ENCODE results near the gene MBOAT1. TPM values are rescaled to one million over a fixed set of nuclear protein-coding genes. Genes with fewer than 3 reads are reported as not detected.

The MBOAT1 gene
- total RNA-seq, 1 experiment from 2014 or later = 22.0 TPM

DNA sequence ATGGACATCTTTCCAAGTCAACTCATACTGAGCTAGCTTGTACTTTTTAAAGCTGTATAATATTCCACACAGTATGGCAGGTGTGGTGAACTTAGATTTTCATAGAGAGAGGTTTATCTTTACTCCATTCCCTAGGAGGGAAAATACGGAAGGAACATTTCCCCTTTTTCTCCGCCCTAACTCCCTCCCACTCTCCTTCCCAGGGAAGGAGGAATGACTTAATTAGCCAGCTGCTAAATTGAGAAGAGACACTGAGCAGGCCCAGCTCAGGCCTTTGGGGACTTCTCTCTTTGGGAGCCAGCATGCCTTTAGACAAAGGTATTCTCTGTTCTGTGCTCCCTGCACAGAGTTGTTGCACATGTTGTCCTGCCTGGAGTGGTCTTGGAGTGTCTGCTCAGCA lies 46.1 kb downstream of the MBOAT1 start:
- intact Hi-C loops (cut with micrococcal nuclease; ENCODE audit: unreplicated experiment) = no loop called here
- no peak overlapping the region for H3K4me3 ChIP-seq
- H3K4me2 ChIP-seq = no peak overlapping the region
- H3K4me1 ChIP-seq (replicated peaks; ENCODE audit: insufficient read depth) = no peaks in the 10 kb centered on the region
- no peaks in the 10 kb centered on the region for H3K9me3 ChIP-seq (ENCODE audit: insufficient read depth, low read depth)
- CTCF ChIA-PET = no interaction called here
- H3K9me2 ChIP-seq (ENCODE audit: insufficient read depth) = no peaks in the 10 kb centered on the region
- no peaks in the 10 kb centered on the region for H3K36me3 ChIP-seq (ENCODE audit: low read depth)
- H3F3A ChIP-seq (ENCODE audit: insufficient read depth, low read depth) = no peaks in the 10 kb centered on the region
- POLR2A ChIA-PET (ENCODE audit: unreplicated experiment) = no interaction called here
- TF ChIP-seq, protein P1, sequence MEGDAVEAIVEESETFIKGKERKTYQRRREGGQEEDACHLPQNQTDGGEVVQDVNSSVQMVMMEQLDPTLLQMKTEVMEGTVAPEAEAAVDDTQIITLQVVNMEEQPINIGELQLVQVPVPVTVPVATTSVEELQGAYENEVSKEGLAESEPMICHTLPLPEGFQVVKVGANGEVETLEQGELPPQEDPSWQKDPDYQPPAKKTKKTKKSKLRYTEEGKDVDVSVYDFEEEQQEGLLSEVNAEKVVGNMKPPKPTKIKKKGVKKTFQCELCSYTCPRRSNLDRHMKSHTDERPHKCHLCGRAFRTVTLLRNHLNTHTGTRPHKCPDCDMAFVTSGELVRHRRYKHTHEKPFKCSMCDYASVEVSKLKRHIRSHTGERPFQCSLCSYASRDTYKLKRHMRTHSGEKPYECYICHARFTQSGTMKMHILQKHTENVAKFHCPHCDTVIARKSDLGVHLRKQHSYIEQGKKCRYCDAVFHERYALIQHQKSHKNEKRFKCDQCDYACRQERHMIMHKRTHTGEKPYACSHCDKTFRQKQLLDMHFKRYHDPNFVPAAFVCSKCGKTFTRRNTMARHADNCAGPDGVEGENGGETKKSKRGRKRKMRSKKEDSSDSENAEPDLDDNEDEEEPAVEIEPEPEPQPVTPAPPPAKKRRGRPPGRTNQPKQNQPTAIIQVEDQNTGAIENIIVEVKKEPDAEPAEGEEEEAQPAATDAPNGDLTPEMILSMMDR (conservative IDR thresholded peaks at IDR 0.05) = no peak
- no peak for TF ChIP-seq EZH2 (IDR thresholded peaks at IDR 0.05; ENCODE audit: low read depth)
- no peak for DNase-seq
- no peak overlapping the region for H3K27ac ChIP-seq
- no peak overlapping the region for H2AFZ ChIP-seq
- BruUV-seq (replicated peaks) = no TSS peak
- no peaks in the 10 kb centered on the region for H4K20me1 ChIP-seq (ENCODE audit: insufficient read depth)
- no peaks in the 10 kb centered on the region for H3K27me3 ChIP-seq (ENCODE audit: insufficient read depth, low read depth)
- H3K79me2 ChIP-seq (ENCODE audit: low read depth) = no peaks in the 10 kb centered on the region

DNA sequence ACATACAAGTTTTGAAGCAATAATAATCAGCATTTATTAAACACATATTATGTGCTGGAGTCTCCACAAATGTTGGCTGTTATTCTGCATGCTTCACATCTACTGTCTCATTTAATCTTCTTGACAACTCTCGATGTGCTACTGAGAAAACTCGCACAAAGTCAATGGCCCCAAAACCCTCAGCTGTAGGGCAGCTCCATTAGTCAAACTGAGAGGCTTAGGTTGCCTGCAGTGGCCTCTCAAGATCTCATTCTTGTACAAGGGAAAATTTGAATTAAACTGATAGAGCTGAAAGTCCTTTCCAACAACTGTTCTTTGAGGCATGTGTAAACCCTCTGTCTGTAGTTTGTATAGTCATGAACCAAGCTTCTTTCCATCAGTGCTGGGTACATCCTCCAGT lies 49.8 kb downstream of the MBOAT1 start:
- no peaks in the 10 kb centered on the region for H3F3A ChIP-seq (ENCODE audit: insufficient read depth, low read depth)
- no peaks in the 10 kb centered on the region for H3K27me3 ChIP-seq (ENCODE audit: insufficient read depth, low read depth)
- BruUV-seq (replicated peaks) = no TSS peak
- H4K20me1 ChIP-seq (ENCODE audit: insufficient read depth) = no peaks in the 10 kb centered on the region
- TF ChIP-seq EZH2 (IDR thresholded peaks at IDR 0.05; ENCODE audit: low read depth) = no peak
- TF ChIP-seq, protein P1 (conservative IDR thresholded peaks at IDR 0.05) = no peak
- no peak for DNase-seq
- no peak overlapping the region for H2AFZ ChIP-seq
- H3K27ac ChIP-seq = no peak overlapping the region
- no peak overlapping the region for H3K4me3 ChIP-seq
- H3K4me2 ChIP-seq = no peak overlapping the region
- POLR2A ChIA-PET (ENCODE audit: unreplicated experiment) = no interaction called here
- H3K9me3 ChIP-seq (ENCODE audit: insufficient read depth, low read depth) = no peaks in the 10 kb centered on the region
- no peaks in the 10 kb centered on the region for H3K79me2 ChIP-seq (ENCODE audit: low read depth)
- no peaks in the 10 kb centered on the region for H3K4me1 ChIP-seq (replicated peaks; ENCODE audit: insufficient read depth)
- H3K36me3 ChIP-seq (ENCODE audit: low read depth) = no peaks in the 10 kb centered on the region
- intact Hi-C loops (cut with micrococcal nuclease; ENCODE audit: unreplicated experiment) = no loop called here
- H3K9me2 ChIP-seq (ENCODE audit: insufficient read depth) = no peaks in the 10 kb centered on the region
- CTCF ChIA-PET = no interaction called here

DNA sequence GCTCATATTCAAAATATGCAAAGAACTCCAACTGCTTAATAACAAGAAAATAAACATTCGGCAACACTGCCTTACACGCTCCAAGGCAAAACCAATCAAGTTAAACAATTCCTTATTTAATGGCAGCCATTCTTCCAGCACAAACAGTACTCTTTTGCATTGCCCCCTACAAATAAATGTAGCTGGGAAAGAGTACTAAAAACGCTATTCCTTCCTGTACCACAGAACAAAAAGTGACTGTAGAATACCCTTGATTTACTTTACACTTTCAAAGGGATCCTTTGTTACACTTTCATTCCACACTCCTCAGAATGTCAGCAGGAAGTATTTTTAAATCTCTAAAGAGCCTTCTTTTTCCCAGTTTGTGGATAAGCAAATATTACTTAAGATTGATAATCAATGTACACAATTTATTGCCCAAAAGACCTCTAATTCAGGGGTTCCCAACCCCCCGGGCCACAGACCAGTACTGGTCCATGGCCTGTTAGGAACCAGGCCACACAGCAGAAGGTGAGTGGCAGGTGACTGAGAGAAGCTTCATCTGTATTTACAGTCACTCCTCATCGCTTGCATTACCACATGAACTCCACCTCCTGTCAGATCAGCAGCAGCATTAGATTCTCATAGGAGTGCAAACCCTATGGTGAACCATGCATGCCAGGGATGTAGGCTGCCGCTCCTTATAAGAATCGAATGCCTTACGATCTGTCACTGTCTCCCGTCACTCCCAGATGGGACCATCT lies 51.6 kb downstream of the MBOAT1 start:
- Histone ChIP-seq H3K4me3 (no peak overlapping the region), H3K27ac (no peak overlapping the region), H3K9me2 (ENCODE audit: insufficient read depth) (no peaks in the 10 kb centered on the region), H3K9me3 (ENCODE audit: insufficient read depth, low read depth) (no peaks in the 10 kb centered on the region), H3K79me2 (ENCODE audit: low read depth) (no peaks in the 10 kb centered on the region), H4K20me1 (ENCODE audit: insufficient read depth) (no peaks in the 10 kb centered on the region), H3K4me1 (replicated peaks; ENCODE audit: insufficient read depth) (no peaks in the 10 kb centered on the region), H3F3A (ENCODE audit: insufficient read depth, low read depth) (no peaks in the 10 kb centered on the region), H3K36me3 (ENCODE audit: low read depth) (no peaks in the 10 kb centered on the region), H3K4me2 (no peak overlapping the region), H2AFZ (no peak overlapping the region), H3K27me3 (ENCODE audit: insufficient read depth, low read depth) (no peaks in the 10 kb centered on the region)
- POLR2A ChIA-PET (ENCODE audit: unreplicated experiment) = no interaction called here
- CTCF ChIA-PET = interaction anchor here (0.6 kb wide), 1 partner anchor 9 kb away, joined by 3 read pairs; no protein-coding TSS in a partner anchor
- no peak for DNase-seq
- TF ChIP-seq, protein P1 (conservative IDR thresholded peaks at IDR 0.05) = no peak
- TF ChIP-seq EZH2 (IDR thresholded peaks at IDR 0.05; ENCODE audit: low read depth) = no peak
- intact Hi-C loops (cut with micrococcal nuclease; ENCODE audit: unreplicated experiment) = no loop called here
- BruUV-seq (replicated peaks) = no TSS peak
